ENCODE measurements around the gene CRYM. TPM values are rescaled to one million over a fixed set of nuclear protein-coding genes. Genes with fewer than 3 reads are reported as not detected.

CRYM gene
- total RNA-seq, 1 experiment from 2014 or later, result not detected

GRCh38 chr16:21233045-21233520, 45.0 kb downstream of the CRYM start:
- CTCF ChIA-PET, result no interaction called here

GRCh38 chr16:21228361-21228872, 49.7 kb downstream of the CRYM start:
- no peaks in the 10 kb centered on the region for H3K4me1 ChIP-seq (ENCODE audit: insufficient read depth, low read length, poor library complexity, severe bottlenecking)
- intact Hi-C loops (cut with micrococcal nuclease; ENCODE audit: unreplicated experiment), result no loop called here
- no peaks in the 10 kb centered on the region for H3K9me3 ChIP-seq (ENCODE audit: low read depth, low read length, poor library complexity, severe bottlenecking)
- no peak overlapping the region for H3K4me3 ChIP-seq (ENCODE audit: low read depth, low read length, poor library complexity, severe bottlenecking)
- TF ChIP-seq CTCF (conservative IDR thresholded peaks at IDR 0.05; ENCODE audit: low read depth, low read length) (no peak), EZH2 (IDR thresholded peaks at IDR 0.05; ENCODE audit: borderline replicate concordance, low read depth, low read length, poor library complexity, severe bottlenecking) (no peak)
- H3K36me3 ChIP-seq (ENCODE audit: insufficient read depth, low read length, poor library complexity, severe bottlenecking), result no peaks in the 10 kb centered on the region
- CTCF ChIA-PET, result no interaction called here
- POLR2A ChIA-PET (ENCODE audit: low non-redundant PET), result no interaction called here
- BruUV-seq (replicated peaks), result no TSS peak
- DNase-seq (ENCODE audit: low spot score), result no peak
- peaks cover 84% of the 10 kb centered on the region for H3K27me3 ChIP-seq (replicated peaks; ENCODE audit: insufficient read depth, low read depth, low read length, poor library complexity)
- H3K27ac ChIP-seq (ENCODE audit: low read depth, low read length, poor library complexity, severe bottlenecking), result no peak overlapping the region

More at GRCh38 chr16:21233045-21233520, 45.0 kb downstream of the CRYM start:
- no peak for DNase-seq (ENCODE audit: low spot score)
- H3K27me3 ChIP-seq (replicated peaks; ENCODE audit: insufficient read depth, low read depth, low read length, poor library complexity), result peaks cover 77% of the 10 kb centered on the region
- no peak overlapping the region for H3K4me3 ChIP-seq (ENCODE audit: low read depth, low read length, poor library complexity, severe bottlenecking)
- H3K36me3 ChIP-seq (ENCODE audit: insufficient read depth, low read length, poor library complexity, severe bottlenecking), result no peaks in the 10 kb centered on the region
- intact Hi-C loops (cut with micrococcal nuclease; ENCODE audit: unreplicated experiment), result no loop called here
- POLR2A ChIA-PET (ENCODE audit: low non-redundant PET), result no interaction called here
- H3K4me1 ChIP-seq (ENCODE audit: insufficient read depth, low read length, poor library complexity, severe bottlenecking), result no peaks in the 10 kb centered on the region
- H3K9me3 ChIP-seq (ENCODE audit: low read depth, low read length, poor library complexity, severe bottlenecking), result no peaks in the 10 kb centered on the region
- no peak overlapping the region for H3K27ac ChIP-seq (ENCODE audit: low read depth, low read length, poor library complexity, severe bottlenecking)
- no peak for TF ChIP-seq CTCF (conservative IDR thresholded peaks at IDR 0.05; ENCODE audit: low read depth, low read length)
- no peak for TF ChIP-seq EZH2 (IDR thresholded peaks at IDR 0.05; ENCODE audit: borderline replicate concordance, low read depth, low read length, poor library complexity, severe bottlenecking)
- BruUV-seq (replicated peaks), result no TSS peak

- BruUV-seq (replicated peaks), result no TSS peak
- no peaks in the 10 kb centered on the region for H3K36me3 ChIP-seq (ENCODE audit: insufficient read depth, low read length, poor library complexity, severe bottlenecking)
- H3K27ac ChIP-seq (ENCODE audit: low read depth, low read length, poor library complexity, severe bottlenecking), result no peak overlapping the region
- intact Hi-C loops (cut with micrococcal nuclease; ENCODE audit: unreplicated experiment), result no loop called here
- H3K9me3 ChIP-seq (ENCODE audit: low read depth, low read length, poor library complexity, severe bottlenecking), result no peaks in the 10 kb centered on the region
- peaks cover 78% of the 10 kb centered on the region for H3K27me3 ChIP-seq (replicated peaks; ENCODE audit: insufficient read depth, low read depth, low read length, poor library complexity)
- DNase-seq (ENCODE audit: low spot score), result no peak
- H3K4me3 ChIP-seq (ENCODE audit: low read depth, low read length, poor library complexity, severe bottlenecking), result no peak overlapping the region
- ChIA-PET POLR2A (ENCODE audit: low non-redundant PET) (no interaction called here), CTCF (no interaction called here)
- TF ChIP-seq CTCF (conservative IDR thresholded peaks at IDR 0.05; ENCODE audit: low read depth, low read length) (no peak), EZH2 (IDR thresholded peaks at IDR 0.05; ENCODE audit: borderline replicate concordance, low read depth, low read length, poor library complexity, severe bottlenecking) (no peak)
- H3K4me1 ChIP-seq (ENCODE audit: insufficient read depth, low read length, poor library complexity, severe bottlenecking), result no peaks in the 10 kb centered on the region
Observed at GRCh38 chr16:21227866-21228265, 50.2 kb downstream of the CRYM start.
